ENCODE data around the gene TNFSF13. TPM values are rescaled to one million over a fixed set of nuclear protein-coding genes. Genes with fewer than 3 reads are reported as not detected.

The TNFSF13 gene
- total and polyA plus RNA-seq, 12 donors: 4.1 to 25.0 (median 7.6) TPM

DNA sequence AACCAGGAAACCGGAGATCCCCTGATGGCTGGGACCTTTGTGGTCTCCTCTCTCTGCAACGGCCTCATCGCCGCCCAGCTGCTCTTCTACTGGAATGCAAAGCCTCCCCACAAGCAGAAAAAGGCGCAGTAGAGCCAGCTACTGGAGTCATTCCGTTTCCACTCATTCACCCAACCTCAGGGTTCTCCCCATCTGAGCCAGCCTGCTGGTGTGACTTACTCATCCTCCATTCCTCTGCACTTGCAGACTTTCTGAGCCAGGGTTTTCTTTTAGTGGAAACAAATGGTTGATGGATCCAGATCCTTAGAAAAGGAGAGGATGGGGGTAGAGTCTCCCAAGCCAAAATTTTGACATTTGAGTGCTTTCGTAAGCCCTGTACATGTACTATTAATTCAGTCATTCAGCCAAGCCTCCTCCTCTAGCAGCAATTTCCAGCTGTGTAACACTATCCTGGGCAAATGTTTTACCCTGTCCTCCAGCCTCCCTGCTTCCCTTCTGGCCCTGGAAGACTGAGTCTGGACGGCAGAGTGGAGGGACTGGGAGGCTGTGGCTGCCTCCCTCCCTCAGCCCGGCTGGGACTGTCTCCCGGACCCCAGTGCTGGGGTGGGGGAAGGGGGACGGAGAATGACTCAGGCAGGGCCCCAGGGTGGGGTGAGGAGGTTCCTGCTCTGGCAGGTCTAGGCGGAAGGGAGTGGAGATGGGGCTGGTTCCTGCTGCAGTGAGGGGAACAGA, 29.0 kb downstream of the TNFSF13 start:
- no peak for ATAC-seq
- Histone ChIP-seq H3K27ac (peak overlapping the region in 8 of 10 donors; percentile 35 to 70 (median 63)), H3K27me3 (no peaks in the 10 kb centered on the region), H3K9me3 (no peaks in the 10 kb centered on the region), H3K4me3 (no peak overlapping the region), H3K4me1 (peaks cover 13 to 58% (median 43%) of the 10 kb centered on the region in 9 donors), H3K36me3 (peaks cover 0 to 63% (median 15%) of the 10 kb centered on the region in 9 donors)
- TF ChIP-seq, protein P1, sequence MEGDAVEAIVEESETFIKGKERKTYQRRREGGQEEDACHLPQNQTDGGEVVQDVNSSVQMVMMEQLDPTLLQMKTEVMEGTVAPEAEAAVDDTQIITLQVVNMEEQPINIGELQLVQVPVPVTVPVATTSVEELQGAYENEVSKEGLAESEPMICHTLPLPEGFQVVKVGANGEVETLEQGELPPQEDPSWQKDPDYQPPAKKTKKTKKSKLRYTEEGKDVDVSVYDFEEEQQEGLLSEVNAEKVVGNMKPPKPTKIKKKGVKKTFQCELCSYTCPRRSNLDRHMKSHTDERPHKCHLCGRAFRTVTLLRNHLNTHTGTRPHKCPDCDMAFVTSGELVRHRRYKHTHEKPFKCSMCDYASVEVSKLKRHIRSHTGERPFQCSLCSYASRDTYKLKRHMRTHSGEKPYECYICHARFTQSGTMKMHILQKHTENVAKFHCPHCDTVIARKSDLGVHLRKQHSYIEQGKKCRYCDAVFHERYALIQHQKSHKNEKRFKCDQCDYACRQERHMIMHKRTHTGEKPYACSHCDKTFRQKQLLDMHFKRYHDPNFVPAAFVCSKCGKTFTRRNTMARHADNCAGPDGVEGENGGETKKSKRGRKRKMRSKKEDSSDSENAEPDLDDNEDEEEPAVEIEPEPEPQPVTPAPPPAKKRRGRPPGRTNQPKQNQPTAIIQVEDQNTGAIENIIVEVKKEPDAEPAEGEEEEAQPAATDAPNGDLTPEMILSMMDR (IDR thresholded peaks at IDR 0.05): no peak
- no peak for DNase-seq
- intact Hi-C loops (cut with DNase I): loop anchor here in 3 of 10 donors (2.0 to 10.0 kb wide), 3 partner anchors 73 to 153 kb away; partner anchors contain the start of genes FGF11 (in 2 of the 3) and TMEM102 (in 2 of the 3)
- 72 to 75% methylated on average over 12 of the region's 12 CpGs for WGBS, 2 donors

DNA sequence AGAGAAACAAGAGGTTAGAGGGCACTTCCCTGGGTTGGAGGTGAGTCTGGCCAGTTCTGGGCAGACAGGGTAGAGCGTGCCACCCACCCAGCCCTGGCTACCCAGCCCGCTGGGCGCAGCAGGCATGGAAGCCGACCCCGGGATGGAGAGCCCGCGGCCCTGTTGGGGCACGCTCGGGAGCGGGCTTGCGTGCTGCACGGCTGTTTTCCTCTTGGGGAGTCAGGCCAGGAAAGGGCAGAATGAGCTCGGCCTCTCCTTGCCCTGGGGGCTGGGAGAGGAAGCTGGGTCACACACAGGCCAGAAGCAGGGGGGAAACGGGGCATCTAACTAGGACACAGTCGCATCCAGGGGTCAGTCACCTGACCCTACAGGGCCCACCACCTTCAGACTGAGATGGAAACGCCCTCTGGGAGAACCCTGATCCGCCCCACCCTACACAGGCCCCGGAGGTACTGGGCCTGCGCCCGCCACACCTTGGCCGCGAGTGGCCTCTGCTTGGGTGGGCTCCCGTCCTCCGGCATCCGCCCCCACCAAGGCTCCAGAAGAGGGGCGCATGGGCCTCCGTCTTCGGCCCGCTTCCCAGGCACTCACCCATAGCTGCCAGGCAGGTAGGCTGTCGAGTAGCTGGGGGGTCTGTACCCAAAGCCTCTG, 30.1 kb downstream of the TNFSF13 start:
- Histone ChIP-seq H3K27ac (peak overlapping the region in 9 of 10 donors; percentile 8 to 68 (median 57)), H3K4me1 (peaks cover 8 to 49% (median 35%) of the 10 kb centered on the region in 9 donors), H3K9me3 (no peaks in the 10 kb centered on the region), H3K36me3 (peaks cover 4 to 74% (median 24%) of the 10 kb centered on the region in 9 donors), H3K27me3 (no peaks in the 10 kb centered on the region), H3K4me3 (peak overlapping the region in 9 of 10 donors; percentile 27 to 58 (median 49))
- TF ChIP-seq, protein P1 (IDR thresholded peaks at IDR 0.05): no peak
- ATAC-seq (peak in 3 of 8 donors; percentile 0 to 22 (median 2)), DNase-seq (no peak)
- WGBS, 2 donors: 64 to 65% methylated on average over 30 of the region's 30 CpGs
- intact Hi-C loops (cut with DNase I): loop anchor here in 4 of 10 donors (1.0 to 10.0 kb wide), 4 partner anchors 74 to 154 kb away; partner anchors contain the start of genes FGF11 (in 2 of the 4) and TMEM102 (in 2 of the 4)

DNA sequence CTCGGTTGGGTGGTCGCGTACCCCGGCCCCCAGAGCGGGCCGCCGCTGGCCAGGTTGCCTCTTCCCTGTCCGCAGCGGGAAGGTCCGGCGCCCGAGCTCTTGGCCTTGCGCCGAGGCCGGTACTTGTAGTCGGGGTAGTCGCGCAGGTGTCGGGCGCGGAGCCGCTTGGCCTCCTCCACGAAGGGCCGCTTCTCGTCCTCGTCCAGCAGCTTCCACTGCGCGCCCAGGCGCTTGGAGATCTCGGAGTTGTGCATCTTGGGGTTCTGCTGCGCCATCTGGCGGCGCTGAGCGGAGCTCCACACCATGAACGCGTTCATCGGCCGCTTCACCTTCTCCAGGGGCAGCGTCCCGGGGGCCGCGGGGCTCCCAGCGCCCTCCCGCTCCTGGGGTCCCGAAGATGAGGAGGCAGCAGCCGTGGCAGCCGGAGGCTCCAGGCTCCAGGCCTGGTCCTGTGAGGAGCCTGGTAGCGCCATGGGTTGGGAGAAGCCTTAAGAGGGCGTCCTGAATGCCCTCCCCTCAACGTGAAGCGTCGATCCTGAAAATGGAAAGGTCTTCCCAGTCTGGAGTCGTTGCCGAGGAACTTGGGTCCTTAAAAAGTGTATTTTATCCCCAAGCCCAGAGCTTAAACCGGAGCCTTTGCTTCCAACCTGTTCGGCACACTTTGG, 30.8 kb downstream of the TNFSF13 start:
- Histone ChIP-seq H3K27ac (peak overlapping the region in 9 of 10 donors; percentile 8 to 68 (median 57)), H3K4me1 (peaks cover 8 to 47% (median 33%) of the 10 kb centered on the region in 9 donors), H3K27me3 (no peaks in the 10 kb centered on the region), H3K36me3 (peaks cover 4 to 81% (median 31%) of the 10 kb centered on the region in 9 donors), H3K4me3 (peak overlapping the region in 9 of 10 donors; percentile 27 to 58 (median 49)), H3K9me3 (no peaks in the 10 kb centered on the region)
- intact Hi-C loops (cut with DNase I): loop anchor here in 4 of 10 donors (1.0 to 10.0 kb wide), 4 partner anchors 75 to 155 kb away; partner anchors contain the start of genes FGF11 (in 2 of the 4) and TMEM102 (in 2 of the 4)
- WGBS, 2 donors: 14 to 17% methylated on average over 53 to 56 of the region's 56 CpGs
- peak; percentile 80 to 85 for DNase-seq
- peak; percentile 79 to 88 (median 84) for ATAC-seq
- TF ChIP-seq, protein P1 (IDR thresholded peaks at IDR 0.05): peak; percentile 63 to 96 (median 91)
